ENCODE measurements around the gene OR11A1.

Gene OR11A1

GRCh38 chr6:29490552-29490951, 33.7 kb upstream of the OR11A1 start:
- Histone ChIP-seq H3K36me3 (replicated peaks; ENCODE audit: insufficient read depth, low read length) (no peaks in the 10 kb centered on the region), H3K9me3 (replicated peaks; ENCODE audit: insufficient read depth, low read length) (no peaks in the 10 kb centered on the region), H3F3A (ENCODE audit: insufficient read depth, low read length) (no peaks in the 10 kb centered on the region), H3K4me2 (ENCODE audit: low read depth, low read length) (no peak overlapping the region), H3K9me2 (replicated peaks; ENCODE audit: insufficient read depth, low read length) (no peaks in the 10 kb centered on the region), H3K27me3 (replicated peaks; ENCODE audit: insufficient read depth, low read length) (no peaks in the 10 kb centered on the region), H3K27ac (ENCODE audit: low read length) (no peak overlapping the region), H3K9ac (ENCODE audit: low read length) (no peak overlapping the region), H3K4me1 (ENCODE audit: low read length) (no peaks in the 10 kb centered on the region), H3K4me3 (ENCODE audit: low read length) (no peak overlapping the region), H3K79me2 (ENCODE audit: low read length) (no peaks in the 10 kb centered on the region), H4K20me1 (ENCODE audit: insufficient read depth, low read length) (no peaks in the 10 kb centered on the region), H2AFZ (ENCODE audit: low read length) (no peak overlapping the region)
- DNase-seq: no peak
- no peak for TF ChIP-seq EZH2 (optimal IDR thresholded peaks at IDR 0.05; ENCODE audit: low read depth, low read length)
- TF ChIP-seq EZH2phosphoT487 (IDR thresholded peaks at IDR 0.05; ENCODE audit: low read length): no peak
- no peak for TF ChIP-seq CTCF (IDR thresholded peaks at IDR 0.05; ENCODE audit: low read length)

GRCh38 chr6:29490055-29490454, 33.2 kb upstream of the OR11A1 start:
- Histone ChIP-seq H3K27ac (ENCODE audit: low read length) (no peak overlapping the region), H3K36me3 (replicated peaks; ENCODE audit: insufficient read depth, low read length) (no peaks in the 10 kb centered on the region), H2AFZ (ENCODE audit: low read length) (no peak overlapping the region), H3K4me2 (ENCODE audit: low read depth, low read length) (no peak overlapping the region), H3K4me1 (ENCODE audit: low read length) (no peaks in the 10 kb centered on the region), H3K9ac (ENCODE audit: low read length) (no peak overlapping the region), H3K9me2 (replicated peaks; ENCODE audit: insufficient read depth, low read length) (no peaks in the 10 kb centered on the region), H4K20me1 (ENCODE audit: insufficient read depth, low read length) (no peaks in the 10 kb centered on the region), H3K27me3 (replicated peaks; ENCODE audit: insufficient read depth, low read length) (no peaks in the 10 kb centered on the region), H3K4me3 (ENCODE audit: low read length) (no peak overlapping the region), H3K79me2 (ENCODE audit: low read length) (no peaks in the 10 kb centered on the region), H3K9me3 (replicated peaks; ENCODE audit: insufficient read depth, low read length) (no peaks in the 10 kb centered on the region), H3F3A (ENCODE audit: insufficient read depth, low read length) (no peaks in the 10 kb centered on the region)
- DNase-seq: no peak
- TF ChIP-seq EZH2 (optimal IDR thresholded peaks at IDR 0.05; ENCODE audit: low read depth, low read length) (no peak), EZH2phosphoT487 (IDR thresholded peaks at IDR 0.05; ENCODE audit: low read length) (no peak), CTCF (IDR thresholded peaks at IDR 0.05; ENCODE audit: low read length) (no peak)

- Histone ChIP-seq H3K4me2 (ENCODE audit: low read depth, low read length) (no peak overlapping the region), H3K4me3 (ENCODE audit: low read length) (no peak overlapping the region), H3K79me2 (ENCODE audit: low read length) (no peaks in the 10 kb centered on the region), H4K20me1 (ENCODE audit: insufficient read depth, low read length) (no peaks in the 10 kb centered on the region), H3K27ac (ENCODE audit: low read length) (no peak overlapping the region), H2AFZ (ENCODE audit: low read length) (no peak overlapping the region), H3K36me3 (replicated peaks; ENCODE audit: insufficient read depth, low read length) (no peaks in the 10 kb centered on the region), H3K9me2 (replicated peaks; ENCODE audit: insufficient read depth, low read length) (no peaks in the 10 kb centered on the region), H3K27me3 (replicated peaks; ENCODE audit: insufficient read depth, low read length) (no peaks in the 10 kb centered on the region), H3K9me3 (replicated peaks; ENCODE audit: insufficient read depth, low read length) (no peaks in the 10 kb centered on the region), H3K4me1 (ENCODE audit: low read length) (no peaks in the 10 kb centered on the region), H3K9ac (ENCODE audit: low read length) (no peak overlapping the region), H3F3A (ENCODE audit: insufficient read depth, low read length) (no peaks in the 10 kb centered on the region)
- no peak for DNase-seq
- no peak for TF ChIP-seq EZH2phosphoT487 (IDR thresholded peaks at IDR 0.05; ENCODE audit: low read length)
Observed at GRCh38 chr6:29489286-29489685, 32.4 kb upstream of the OR11A1 start.

GRCh38 chr6:29488874-29489273, 32.0 kb upstream of the OR11A1 start:
- no peaks in the 10 kb centered on the region for H4K20me1 ChIP-seq (ENCODE audit: insufficient read depth, low read length)
- TF ChIP-seq EZH2 (optimal IDR thresholded peaks at IDR 0.05; ENCODE audit: low read depth, low read length) (no peak), EZH2phosphoT487 (IDR thresholded peaks at IDR 0.05; ENCODE audit: low read length) (no peak), CTCF (IDR thresholded peaks at IDR 0.05; ENCODE audit: low read length) (no peak)
- no peak overlapping the region for H3K9ac ChIP-seq (ENCODE audit: low read length)
- no peak overlapping the region for H3K27ac ChIP-seq (ENCODE audit: low read length)
- no peak for DNase-seq
- no peaks in the 10 kb centered on the region for H3K4me1 ChIP-seq (ENCODE audit: low read length)
- no peaks in the 10 kb centered on the region for H3F3A ChIP-seq (ENCODE audit: insufficient read depth, low read length)
- no peaks in the 10 kb centered on the region for H3K9me2 ChIP-seq (replicated peaks; ENCODE audit: insufficient read depth, low read length)
- no peak overlapping the region for H3K4me2 ChIP-seq (ENCODE audit: low read depth, low read length)
- H3K9me3 ChIP-seq (replicated peaks; ENCODE audit: insufficient read depth, low read length): no peaks in the 10 kb centered on the region
- H3K36me3 ChIP-seq (replicated peaks; ENCODE audit: insufficient read depth, low read length): no peaks in the 10 kb centered on the region
- no peaks in the 10 kb centered on the region for H3K79me2 ChIP-seq (ENCODE audit: low read length)
- H2AFZ ChIP-seq (ENCODE audit: low read length): no peak overlapping the region
- no peaks in the 10 kb centered on the region for H3K27me3 ChIP-seq (replicated peaks; ENCODE audit: insufficient read depth, low read length)
- H3K4me3 ChIP-seq (ENCODE audit: low read length): no peak overlapping the region
